Subcutaneous adipose tissue (tissue), 4 donors: ENCODE results near the gene DCTN5. TPM values are rescaled to one million over a fixed set of nuclear protein-coding genes. Genes with fewer than 3 reads are reported as not detected.

Source experiments
- total RNA-seq, 4 donors: library from RNA; depleted of rRNA; stranded (reverse); fragments of >200 nt; gene quantifications; one replicate each; pipeline ENCODE4 v1.1.0, GENCODE V29; 2016
- TF ChIP-seq, protein P1 (sequence below): fragments of 450-650 bp; IDR thresholded peaks from one replicate; pipeline ENCODE4 v1.5.1; 2016; ENCODE audit warnings: low read depth, mild to moderate bottlenecking, control low read depth, antibody characterized with exemption, moderate library complexity

DCTN5 gene
- total RNA-seq, 4 donors from 2014 or later: 25.1 to 35.8 (median 28.4) TPM

DNA sequence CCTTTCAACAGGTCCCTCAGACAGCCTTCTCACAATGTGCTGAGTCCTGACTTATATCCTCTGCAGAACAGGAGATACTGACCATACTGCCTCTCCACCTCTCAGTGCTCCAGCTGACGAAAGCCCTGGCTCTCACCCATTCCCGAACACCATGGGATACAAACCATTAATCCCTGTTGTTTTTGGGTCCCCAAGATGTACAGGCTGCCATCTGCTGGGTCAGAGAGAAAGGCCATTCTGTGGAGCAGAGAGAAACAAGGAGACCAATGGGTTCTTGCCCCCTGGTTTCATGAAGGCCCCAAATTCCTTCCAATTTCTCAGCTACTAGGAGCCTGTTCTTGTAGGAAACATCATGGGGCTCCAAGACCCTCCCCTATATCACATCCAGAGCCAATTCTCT is 68.7 kb downstream of the DCTN5 start:
- TF ChIP-seq, protein P1, sequence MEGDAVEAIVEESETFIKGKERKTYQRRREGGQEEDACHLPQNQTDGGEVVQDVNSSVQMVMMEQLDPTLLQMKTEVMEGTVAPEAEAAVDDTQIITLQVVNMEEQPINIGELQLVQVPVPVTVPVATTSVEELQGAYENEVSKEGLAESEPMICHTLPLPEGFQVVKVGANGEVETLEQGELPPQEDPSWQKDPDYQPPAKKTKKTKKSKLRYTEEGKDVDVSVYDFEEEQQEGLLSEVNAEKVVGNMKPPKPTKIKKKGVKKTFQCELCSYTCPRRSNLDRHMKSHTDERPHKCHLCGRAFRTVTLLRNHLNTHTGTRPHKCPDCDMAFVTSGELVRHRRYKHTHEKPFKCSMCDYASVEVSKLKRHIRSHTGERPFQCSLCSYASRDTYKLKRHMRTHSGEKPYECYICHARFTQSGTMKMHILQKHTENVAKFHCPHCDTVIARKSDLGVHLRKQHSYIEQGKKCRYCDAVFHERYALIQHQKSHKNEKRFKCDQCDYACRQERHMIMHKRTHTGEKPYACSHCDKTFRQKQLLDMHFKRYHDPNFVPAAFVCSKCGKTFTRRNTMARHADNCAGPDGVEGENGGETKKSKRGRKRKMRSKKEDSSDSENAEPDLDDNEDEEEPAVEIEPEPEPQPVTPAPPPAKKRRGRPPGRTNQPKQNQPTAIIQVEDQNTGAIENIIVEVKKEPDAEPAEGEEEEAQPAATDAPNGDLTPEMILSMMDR: no peak

DNA sequence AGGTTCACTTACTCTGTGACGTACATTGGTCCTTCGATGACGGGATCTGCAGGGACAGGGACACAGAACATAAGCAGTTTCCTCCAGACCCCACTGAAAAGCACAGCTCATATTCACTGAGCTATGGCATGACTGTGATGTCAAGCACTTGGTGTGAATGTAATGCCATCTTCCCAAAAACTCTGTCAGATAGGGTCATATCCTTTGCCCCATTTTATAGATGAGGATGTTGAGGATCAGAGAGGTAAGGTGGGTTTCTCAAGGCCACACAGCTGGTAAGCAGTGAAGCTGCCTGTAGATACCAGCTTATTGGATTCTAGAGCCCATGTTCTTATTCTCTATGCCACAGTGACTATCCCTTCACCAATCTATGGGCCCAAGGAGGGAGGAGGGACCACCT is 69.2 kb downstream of the DCTN5 start:
- TF ChIP-seq, protein P1: no peak

DNA sequence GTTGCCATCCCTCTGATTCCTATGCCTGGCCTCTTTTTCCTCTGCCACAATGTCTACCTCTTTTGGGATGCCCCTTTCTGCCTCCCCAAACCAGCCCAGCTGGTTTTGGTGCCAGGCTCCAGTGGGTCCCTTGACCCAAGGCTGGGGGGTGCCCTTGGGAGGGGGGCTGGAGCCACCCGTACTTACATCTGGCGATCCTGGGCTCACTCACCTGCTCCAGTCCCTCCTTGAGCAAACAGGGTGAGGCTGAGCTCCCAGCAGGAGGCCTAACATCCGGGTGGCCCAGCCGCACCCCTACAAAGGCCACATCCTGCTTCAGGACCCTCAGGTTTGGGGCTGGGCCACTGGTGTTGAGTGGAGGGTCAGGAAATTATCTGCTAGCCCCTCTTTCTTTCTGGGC is 70.5 kb downstream of the DCTN5 start:
- TF ChIP-seq, protein P1: no peak

DNA sequence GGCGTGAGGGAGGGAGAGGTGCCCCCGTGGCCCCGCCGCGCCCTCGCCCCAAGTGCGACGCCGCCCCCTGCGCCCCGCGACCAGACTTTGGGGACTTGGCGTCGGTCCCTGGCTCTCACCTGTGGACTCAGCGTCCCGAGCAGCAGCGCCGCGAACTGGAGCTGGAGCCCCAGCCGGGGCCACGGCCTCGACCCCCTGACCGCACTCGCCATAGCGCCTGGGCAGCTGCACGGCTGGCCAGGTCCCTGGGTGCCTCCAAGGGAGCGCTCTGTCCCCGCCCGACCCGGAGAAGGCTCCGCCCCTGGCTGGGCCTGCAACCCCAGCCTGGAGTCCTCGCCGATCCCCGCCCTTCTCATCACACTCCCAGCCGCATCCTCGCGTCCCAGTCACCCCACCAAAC is 71.7 kb downstream of the DCTN5 start, which contains the start of gene ERN2:
ERN2 (minus strand) TSS at position 247 of the 400 bp plus-strand sequence; CDS start at position 212, 35 bp downstream.
- TF ChIP-seq, protein P1: no peak

DNA sequence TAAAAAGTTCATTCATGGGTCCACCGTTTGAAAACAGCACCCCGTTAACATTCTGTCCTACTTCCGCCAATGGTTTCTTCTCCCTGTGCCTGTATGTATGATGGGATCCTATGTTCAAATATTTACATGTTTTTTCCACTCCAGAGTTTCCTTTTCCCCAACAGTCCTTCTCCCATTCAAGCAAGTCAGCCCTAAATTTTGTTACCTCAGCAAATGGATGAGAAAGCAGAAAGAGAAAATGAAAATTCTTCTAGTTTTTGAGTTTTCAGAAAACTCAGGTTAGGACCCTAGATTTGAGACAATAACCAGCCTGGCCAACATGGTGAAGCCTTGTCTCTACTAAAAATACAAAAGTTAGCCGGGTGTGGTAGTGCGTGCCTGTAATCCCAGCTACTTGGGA is 75.2 kb downstream of the DCTN5 start:
- TF ChIP-seq, protein P1: no peak

DNA sequence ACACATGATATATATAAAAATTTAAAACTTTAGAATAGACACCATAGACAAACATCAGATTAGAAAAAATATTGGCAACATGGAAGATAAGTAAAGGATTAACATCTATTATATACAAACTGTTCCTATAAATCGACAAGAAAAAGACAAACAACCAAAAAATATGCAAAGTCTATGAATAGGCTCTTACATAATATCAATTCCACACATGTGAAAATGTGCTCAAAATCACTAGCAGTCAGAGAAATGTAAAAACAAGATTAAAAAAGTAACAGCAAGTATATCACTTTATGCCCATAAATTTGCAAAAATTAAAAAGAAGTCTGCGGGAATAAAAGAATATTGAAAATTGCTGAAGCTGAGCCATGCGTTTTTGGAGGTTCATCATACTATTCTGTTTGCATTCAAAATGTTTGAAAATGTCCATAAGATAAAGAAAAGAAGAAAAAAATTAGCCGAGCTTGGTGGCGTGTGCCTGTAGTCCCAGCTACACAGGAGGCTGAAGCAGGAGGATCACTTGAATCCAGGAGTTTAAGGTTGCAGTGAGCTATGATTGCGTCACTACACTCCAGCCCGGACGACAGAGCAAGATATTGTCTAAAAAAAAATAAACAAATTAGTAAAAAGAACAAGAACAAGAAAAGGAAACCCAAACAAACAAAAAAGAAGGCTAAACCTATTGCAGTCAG is 83.0 kb downstream of the DCTN5 start:
- TF ChIP-seq, protein P1: no peak

GRCh38 chr16:23724785-23725131 is 83.5 kb downstream of the DCTN5 start:
- TF ChIP-seq, protein P1: no peak
